ENCODE results near the gene ZC3H14.

The ZC3H14 gene

DNA sequence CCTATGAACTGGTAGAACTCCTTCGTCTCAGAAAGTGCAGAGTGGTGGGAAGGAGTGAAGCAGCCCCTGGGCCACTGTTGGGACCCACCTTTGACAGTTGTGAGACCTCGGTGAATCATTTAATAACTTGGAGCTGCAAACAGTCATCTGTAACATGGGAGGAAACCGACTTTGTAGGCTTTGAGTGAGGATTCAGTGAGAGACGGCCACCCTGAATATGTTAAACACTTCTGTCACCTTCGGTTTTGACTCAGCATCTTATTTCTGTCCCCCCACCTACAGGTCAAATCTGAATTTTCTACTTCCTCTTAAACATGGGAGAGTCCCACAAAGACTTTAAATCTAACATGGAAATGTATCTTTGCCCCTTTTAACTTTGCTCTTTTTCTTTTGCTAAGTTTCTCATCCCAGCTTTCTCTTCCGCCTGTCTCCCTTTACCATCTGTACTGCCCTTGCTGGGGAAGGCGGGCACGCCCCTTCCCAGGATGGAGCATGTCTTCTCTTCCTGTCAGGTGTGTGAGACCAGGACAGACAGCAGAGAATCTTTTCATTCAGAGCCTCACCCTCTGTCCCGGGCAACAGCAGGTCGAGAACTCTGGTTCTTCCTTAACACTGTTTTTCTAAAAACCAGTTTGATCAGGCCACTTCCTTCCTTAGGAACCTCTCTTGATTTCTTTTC is 37.1 kb downstream of the ZC3H14 start:
- TF ChIP-seq, protein P1, sequence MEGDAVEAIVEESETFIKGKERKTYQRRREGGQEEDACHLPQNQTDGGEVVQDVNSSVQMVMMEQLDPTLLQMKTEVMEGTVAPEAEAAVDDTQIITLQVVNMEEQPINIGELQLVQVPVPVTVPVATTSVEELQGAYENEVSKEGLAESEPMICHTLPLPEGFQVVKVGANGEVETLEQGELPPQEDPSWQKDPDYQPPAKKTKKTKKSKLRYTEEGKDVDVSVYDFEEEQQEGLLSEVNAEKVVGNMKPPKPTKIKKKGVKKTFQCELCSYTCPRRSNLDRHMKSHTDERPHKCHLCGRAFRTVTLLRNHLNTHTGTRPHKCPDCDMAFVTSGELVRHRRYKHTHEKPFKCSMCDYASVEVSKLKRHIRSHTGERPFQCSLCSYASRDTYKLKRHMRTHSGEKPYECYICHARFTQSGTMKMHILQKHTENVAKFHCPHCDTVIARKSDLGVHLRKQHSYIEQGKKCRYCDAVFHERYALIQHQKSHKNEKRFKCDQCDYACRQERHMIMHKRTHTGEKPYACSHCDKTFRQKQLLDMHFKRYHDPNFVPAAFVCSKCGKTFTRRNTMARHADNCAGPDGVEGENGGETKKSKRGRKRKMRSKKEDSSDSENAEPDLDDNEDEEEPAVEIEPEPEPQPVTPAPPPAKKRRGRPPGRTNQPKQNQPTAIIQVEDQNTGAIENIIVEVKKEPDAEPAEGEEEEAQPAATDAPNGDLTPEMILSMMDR (IDR thresholded peaks at IDR 0.05; ENCODE audit: low read depth, low read length): no peak
- H3K4me3 ChIP-seq (replicated peaks in 1 of 2; ENCODE audit: low read depth in 2 of 2, low read length in 2 of 2): no peak overlapping the region
- no peak for DNase-seq (ENCODE audit: low read depth in 2 of 2)

- TF ChIP-seq, protein P1 (IDR thresholded peaks at IDR 0.05; ENCODE audit: low read depth, low read length): no peak
- no peak overlapping the region for H3K4me3 ChIP-seq (replicated peaks in 1 of 2; ENCODE audit: low read depth in 2 of 2, low read length in 2 of 2)
- DNase-seq (ENCODE audit: low read depth in 2 of 2): no peak
These were observed 41.4 kb downstream of the ZC3H14 start for GRCh38 chr14:88604212-88604611.

DNA sequence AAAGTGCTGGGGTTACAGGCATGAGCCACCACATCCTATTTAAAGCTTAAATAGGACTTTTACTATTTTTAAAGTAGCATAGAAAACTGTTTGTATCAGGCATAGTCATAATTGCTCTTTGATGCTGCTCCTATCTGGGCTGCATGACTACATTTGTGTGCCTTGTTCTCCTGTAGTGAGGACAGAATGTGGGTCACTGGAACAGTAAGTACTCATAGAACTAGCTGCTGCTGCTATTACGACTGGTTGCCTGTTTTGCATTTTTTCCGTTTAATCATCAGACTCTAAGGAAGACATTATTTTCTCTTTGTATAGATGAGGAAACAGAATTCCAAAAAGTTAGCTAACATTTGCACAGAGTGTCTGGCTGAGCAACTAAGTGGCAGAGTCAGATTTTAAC is 42.8 kb downstream of the ZC3H14 start:
- H3K4me3 ChIP-seq (replicated peaks in 1 of 2; ENCODE audit: low read depth in 2 of 2, low read length in 2 of 2): no peak overlapping the region
- TF ChIP-seq, protein P1 (IDR thresholded peaks at IDR 0.05; ENCODE audit: low read depth, low read length): no peak
- peak in 1 of 2 donors; percentile 44 for DNase-seq (ENCODE audit: low read depth in 2 of 2)

- DNase-seq (ENCODE audit: low read depth in 2 of 2): no peak
- TF ChIP-seq, protein P1 (IDR thresholded peaks at IDR 0.05; ENCODE audit: low read depth, low read length): no peak
- no peak overlapping the region for H3K4me3 ChIP-seq (replicated peaks in 1 of 2; ENCODE audit: low read depth in 2 of 2, low read length in 2 of 2)
These were observed 45.0 kb downstream of the ZC3H14 start for GRCh38 chr14:88607829-88608228.

- peak in 1 of 2 donors; percentile 18 for DNase-seq (ENCODE audit: low read depth in 2 of 2)
- TF ChIP-seq, protein P1 (IDR thresholded peaks at IDR 0.05; ENCODE audit: low read depth, low read length): no peak
- no peak overlapping the region for H3K4me3 ChIP-seq (replicated peaks in 1 of 2; ENCODE audit: low read depth in 2 of 2, low read length in 2 of 2)
These were observed 49.0 kb downstream of the ZC3H14 start for GRCh38 chr14:88611878-88612277.

DNA sequence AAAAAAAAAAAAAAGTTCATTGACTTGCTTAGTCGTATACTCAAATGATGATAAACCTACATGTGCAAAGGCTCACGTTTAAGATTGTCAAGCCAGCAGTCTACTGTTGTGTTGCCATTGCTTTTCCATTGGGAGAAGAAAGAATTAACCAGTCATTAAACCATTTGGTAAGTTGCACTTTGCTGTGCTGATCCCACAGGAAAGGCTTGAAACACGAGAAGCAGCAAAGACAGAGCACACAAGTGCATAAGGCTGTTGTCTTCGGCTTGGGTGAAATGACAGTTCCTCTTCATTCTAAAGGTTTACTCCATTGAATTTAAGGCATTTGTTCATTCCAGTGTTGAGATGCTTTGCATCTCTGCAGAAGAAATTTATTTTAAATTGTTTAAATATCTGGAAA is 50.1 kb downstream of the ZC3H14 start:
- TF ChIP-seq, protein P1 (IDR thresholded peaks at IDR 0.05; ENCODE audit: low read depth, low read length): no peak
- DNase-seq (ENCODE audit: low read depth in 2 of 2): no peak
- H3K4me3 ChIP-seq (replicated peaks in 1 of 2; ENCODE audit: low read depth in 2 of 2, low read length in 2 of 2): no peak overlapping the region

- DNase-seq (ENCODE audit: low read depth in 2 of 2): peak; percentile 29 to 62
- TF ChIP-seq, protein P1 (IDR thresholded peaks at IDR 0.05; ENCODE audit: low read depth, low read length): no peak
- no peak overlapping the region for H3K4me3 ChIP-seq (replicated peaks in 1 of 2; ENCODE audit: low read depth in 2 of 2, low read length in 2 of 2)
These were observed 50.7 kb downstream of the ZC3H14 start for GRCh38 chr14:88613552-88614010.

Data from cardiac fibroblast (primary cell).